Measurements from ENCODE around the gene SBF2.

Gene SBF2

DNA sequence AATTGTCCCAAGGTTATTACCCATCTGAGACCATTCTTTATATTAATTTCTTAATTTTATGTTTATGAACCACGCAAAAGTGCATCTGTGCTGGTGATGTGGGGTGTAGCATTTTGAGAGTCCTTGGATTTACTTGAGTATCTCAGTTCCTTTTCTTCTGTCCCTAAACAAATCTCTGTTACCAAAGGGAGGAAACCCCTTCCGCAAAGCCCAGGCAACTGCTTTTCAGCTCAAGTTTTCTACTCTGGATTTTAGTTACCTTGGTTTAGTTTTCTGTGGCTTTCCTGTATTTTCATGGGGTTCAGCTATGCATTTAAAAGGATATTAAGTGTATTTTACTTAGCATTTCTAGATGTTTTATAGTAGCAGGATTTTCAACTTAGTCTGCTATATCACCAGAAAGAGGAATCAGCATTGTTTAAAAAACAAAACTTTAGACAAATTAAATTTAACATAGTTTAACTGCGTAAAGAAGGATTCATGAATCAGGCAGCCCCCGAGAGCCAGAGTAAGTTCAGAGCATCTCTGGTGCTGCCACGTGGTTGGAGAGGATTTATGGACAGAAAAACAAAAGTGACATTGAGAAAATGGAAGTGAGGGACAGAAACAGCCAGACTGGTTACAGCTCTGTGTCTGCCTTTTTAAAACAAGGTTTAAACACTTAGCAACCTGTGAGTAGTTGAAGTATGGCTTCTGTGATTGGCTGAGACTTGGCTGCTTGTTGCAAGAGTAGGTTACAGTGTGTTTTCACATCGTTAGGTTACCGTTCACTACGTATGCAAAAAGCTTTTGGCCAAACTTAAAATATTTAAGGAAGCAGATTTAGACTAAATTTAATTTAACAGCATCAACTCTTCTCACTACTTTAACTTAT is 20.4 kb upstream of the SBF2 start:
- Histone ChIP-seq H3K4me1 (ENCODE audit: insufficient read depth, low read length) (peaks cover 29% of the 10 kb centered on the region), H3K36me3 (ENCODE audit: insufficient read depth, low read length) (no peaks in the 10 kb centered on the region), H3K27me3 (ENCODE audit: control insufficient read depth in 1 of 2, insufficient read depth in 2 of 2, low read length in 2 of 2) (no peaks in the 10 kb centered on the region), H3K9ac (ENCODE audit: low read length) (no peak overlapping the region), H3K4me3 (ENCODE audit: low read depth in 1 of 2, low read length in 2 of 2) (no peak overlapping the region), H3K9me3 (ENCODE audit: low read length) (no peaks in the 10 kb centered on the region), H3K27ac (ENCODE audit: low read depth, low read length) (no peak overlapping the region)

DNA sequence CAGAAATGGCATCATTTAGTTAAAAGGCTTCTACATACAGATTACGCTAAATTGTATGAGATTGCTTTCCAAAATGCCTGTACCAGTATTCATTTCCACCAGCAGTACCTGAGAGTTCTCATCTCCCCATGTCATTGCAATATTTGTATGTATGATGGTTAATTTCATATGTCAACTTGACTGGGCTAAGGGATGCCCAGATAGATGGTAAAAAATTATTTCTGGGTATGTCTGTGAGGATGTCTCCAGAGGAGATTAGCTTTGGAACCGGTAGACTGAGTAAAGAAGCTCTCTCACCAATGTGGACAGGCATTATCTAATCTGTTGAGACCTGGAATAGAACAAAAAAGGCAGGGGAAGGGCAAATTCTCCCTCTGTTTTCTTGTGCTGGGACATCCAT is 17.8 kb upstream of the SBF2 start:
- Histone ChIP-seq H3K27ac (ENCODE audit: low read depth, low read length) (no peak overlapping the region), H3K4me1 (ENCODE audit: insufficient read depth, low read length) (peaks cover 31% of the 10 kb centered on the region), H3K36me3 (ENCODE audit: insufficient read depth, low read length) (no peaks in the 10 kb centered on the region), H3K4me3 (ENCODE audit: low read depth in 1 of 2, low read length in 2 of 2) (no peak overlapping the region), H3K9me3 (ENCODE audit: low read length) (no peaks in the 10 kb centered on the region), H3K27me3 (ENCODE audit: control insufficient read depth in 1 of 2, insufficient read depth in 2 of 2, low read length in 2 of 2) (no peaks in the 10 kb centered on the region), H3K9ac (ENCODE audit: low read length) (no peak overlapping the region)

DNA sequence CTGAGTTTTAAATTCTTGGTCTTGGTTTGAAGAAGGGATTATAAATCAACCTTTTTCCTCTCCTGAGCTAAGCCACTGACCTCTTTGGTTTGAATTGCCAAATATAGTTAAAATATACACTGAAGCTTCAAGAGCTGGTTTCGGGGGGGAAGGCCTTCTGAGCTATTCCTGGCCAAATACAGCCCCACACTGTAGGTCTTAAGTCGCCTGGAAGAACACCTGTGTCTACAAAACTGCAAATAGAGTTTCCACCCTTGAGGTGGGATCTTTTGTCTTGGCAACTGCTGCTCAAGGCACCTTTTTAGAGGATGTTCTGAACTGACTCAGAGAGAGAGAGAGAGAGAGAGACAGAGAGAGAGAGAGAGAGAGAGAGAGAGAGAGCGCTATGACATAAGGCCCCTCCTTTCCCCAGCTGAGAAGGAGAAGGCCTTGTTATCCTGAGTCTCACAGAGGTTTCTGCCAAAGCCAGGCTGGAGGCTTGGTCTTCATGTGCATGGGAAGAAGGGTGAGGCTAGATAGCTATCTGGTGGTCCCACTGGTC is 16.4 kb upstream of the SBF2 start:
- no peaks in the 10 kb centered on the region for H3K9me3 ChIP-seq (ENCODE audit: low read length)
- H3K27me3 ChIP-seq (ENCODE audit: control insufficient read depth in 1 of 2, insufficient read depth in 2 of 2, low read length in 2 of 2): no peaks in the 10 kb centered on the region
- no peaks in the 10 kb centered on the region for H3K36me3 ChIP-seq (ENCODE audit: insufficient read depth, low read length)
- H3K27ac ChIP-seq (ENCODE audit: low read depth, low read length): no peak overlapping the region
- H3K4me3 ChIP-seq (ENCODE audit: low read depth in 1 of 2, low read length in 2 of 2): no peak overlapping the region
- no peak overlapping the region for H3K9ac ChIP-seq (ENCODE audit: low read length)
- H3K4me1 ChIP-seq (ENCODE audit: insufficient read depth, low read length): peaks cover 30% of the 10 kb centered on the region

DNA sequence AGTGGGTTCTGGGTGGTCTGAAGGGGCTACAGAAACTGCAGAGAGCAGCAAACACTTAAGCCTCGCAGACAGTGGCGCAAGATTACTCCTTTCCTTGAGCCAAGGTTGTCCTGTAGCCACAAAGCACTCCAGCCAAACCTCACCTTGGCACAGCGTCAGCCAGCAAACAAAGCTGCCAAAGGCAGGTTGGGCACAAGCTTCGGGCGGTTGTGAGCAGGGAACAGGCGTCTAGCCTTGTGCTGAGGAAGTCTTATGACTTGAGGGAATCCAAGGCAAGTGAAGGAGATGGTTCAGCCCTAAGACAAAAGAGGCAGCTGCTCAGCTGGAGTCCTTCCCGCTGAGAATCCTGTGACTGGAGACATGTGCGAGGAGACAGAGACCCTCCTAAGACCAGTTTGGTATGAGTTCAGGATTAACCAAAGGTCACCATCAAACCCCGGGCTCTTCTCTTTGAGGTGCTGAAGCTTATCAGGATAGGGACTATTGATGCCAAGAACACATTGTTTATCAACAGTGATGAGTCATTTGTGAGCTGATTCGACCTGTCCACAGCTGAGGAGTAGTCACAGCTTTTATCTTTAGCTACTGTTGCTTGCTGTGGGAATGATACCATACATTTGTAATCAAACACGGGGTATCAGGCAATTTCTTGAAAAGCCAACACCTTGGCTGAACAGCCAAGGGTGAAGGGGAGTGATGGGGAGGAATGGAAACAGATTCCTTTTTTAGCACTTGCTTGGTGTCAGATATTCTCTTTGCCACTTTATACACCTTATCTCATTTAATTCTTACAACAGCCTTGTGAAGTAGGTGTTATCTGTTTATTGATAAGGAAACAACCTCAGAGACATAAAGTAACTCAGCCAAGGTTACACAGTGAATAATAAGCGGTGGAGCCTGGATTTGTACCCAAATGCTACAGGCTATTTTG is 15.4 kb upstream of the SBF2 start:
- Histone ChIP-seq H3K27me3 (ENCODE audit: control insufficient read depth in 1 of 2, insufficient read depth in 2 of 2, low read length in 2 of 2) (no peaks in the 10 kb centered on the region), H3K9ac (ENCODE audit: low read length) (no peak overlapping the region), H3K4me1 (ENCODE audit: insufficient read depth, low read length) (peaks cover 30% of the 10 kb centered on the region), H3K27ac (ENCODE audit: low read depth, low read length) (peak overlapping the region; percentile 82), H3K9me3 (ENCODE audit: low read length) (no peaks in the 10 kb centered on the region), H3K4me3 (ENCODE audit: low read depth in 1 of 2, low read length in 2 of 2) (no peak overlapping the region), H3K36me3 (ENCODE audit: insufficient read depth, low read length) (no peaks in the 10 kb centered on the region)

DNA sequence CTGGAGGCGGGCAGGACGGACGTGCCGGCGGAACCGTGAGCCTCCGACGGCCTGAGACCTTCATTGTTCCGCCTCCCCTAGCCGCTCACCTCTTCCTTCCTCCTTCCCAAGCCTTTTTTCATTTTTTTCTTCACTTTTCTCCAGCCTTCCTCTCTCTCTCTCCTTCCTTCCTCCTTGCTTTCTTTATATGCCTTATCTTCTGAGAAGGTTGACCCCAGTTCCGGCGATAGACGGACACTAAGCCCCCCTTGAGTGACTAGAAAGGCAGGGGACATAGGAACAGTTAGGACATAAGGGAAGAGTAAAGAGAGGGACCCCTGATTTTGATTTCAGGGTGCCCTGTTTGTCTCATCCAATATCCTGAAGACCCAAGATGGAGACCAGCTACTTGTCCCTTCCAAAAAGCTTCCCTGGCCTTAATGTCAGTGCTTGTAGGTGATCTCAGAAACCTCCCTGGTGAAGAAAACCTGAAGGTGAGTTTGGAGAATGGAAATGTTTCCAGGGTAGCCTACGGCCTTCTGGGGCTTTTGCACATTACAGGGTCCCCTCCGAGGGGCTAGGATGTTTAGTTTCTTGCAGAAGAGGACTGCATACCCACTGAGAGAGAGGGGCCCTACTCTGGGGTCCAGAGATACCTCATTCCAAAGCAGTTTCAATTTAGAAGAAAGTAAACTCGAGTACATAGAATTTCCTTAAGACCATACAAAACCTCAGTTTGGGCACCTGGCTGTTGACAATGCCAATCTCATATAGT is 14.4 kb upstream of the SBF2 start:
- peak overlapping the region; percentile 52 to 85 for H3K4me3 ChIP-seq (ENCODE audit: low read depth in 1 of 2, low read length in 2 of 2)
- H3K4me1 ChIP-seq (ENCODE audit: insufficient read depth, low read length): peaks cover 40% of the 10 kb centered on the region
- peak overlapping the region; percentile 82 for H3K27ac ChIP-seq (ENCODE audit: low read depth, low read length)
- no peak overlapping the region for H3K9ac ChIP-seq (ENCODE audit: low read length)
- H3K36me3 ChIP-seq (ENCODE audit: insufficient read depth, low read length): no peaks in the 10 kb centered on the region
- no peaks in the 10 kb centered on the region for H3K27me3 ChIP-seq (ENCODE audit: control insufficient read depth in 1 of 2, insufficient read depth in 2 of 2, low read length in 2 of 2)
- no peaks in the 10 kb centered on the region for H3K9me3 ChIP-seq (ENCODE audit: low read length)

DNA sequence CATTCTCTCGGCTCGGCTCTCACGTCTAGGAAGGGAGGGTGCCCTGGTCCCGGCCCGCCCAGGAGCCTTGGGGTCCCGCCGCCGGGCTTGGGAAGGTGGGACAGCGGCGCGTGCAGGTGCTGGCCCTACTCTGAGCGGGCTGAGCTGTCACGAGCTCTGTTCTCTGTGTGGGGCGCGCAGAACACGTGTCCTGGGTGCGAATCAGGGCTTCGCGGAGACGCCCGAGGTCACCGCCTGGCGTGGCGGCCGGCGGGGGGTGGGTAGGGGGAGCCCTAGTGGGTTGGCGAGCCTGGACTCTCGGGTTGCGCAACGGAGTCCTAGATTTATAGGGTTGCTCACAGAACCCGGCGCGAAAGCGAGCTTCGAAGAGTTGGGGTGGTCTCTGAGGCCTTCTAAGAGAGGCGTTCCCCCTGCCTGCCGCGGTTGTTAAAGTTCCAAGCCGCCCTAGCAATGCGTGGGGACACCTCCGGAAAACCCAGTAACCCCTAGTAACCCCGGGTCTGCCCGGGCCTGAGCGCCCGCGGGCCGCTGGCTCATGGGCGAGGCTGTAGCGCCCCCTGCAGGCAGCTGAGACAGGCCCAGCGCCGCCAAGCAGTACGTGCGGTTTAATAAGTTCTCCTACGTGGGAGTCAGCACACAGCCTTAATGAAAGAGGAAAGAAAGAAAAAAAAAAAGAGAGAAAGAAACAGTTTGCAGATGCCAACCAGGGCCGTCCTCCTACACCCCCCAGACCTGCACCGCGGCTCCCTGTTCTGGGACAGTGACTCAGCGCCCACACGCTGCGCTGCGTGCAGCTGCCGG is 13.6 kb upstream of the SBF2 start:
- no peaks in the 10 kb centered on the region for H3K36me3 ChIP-seq (ENCODE audit: insufficient read depth, low read length)
- no peaks in the 10 kb centered on the region for H3K9me3 ChIP-seq (ENCODE audit: low read length)
- no peaks in the 10 kb centered on the region for H3K27me3 ChIP-seq (ENCODE audit: control insufficient read depth in 1 of 2, insufficient read depth in 2 of 2, low read length in 2 of 2)
- peak overlapping the region; percentile 98 for H3K9ac ChIP-seq (ENCODE audit: low read length)
- peak overlapping the region; percentile 82 for H3K27ac ChIP-seq (ENCODE audit: low read depth, low read length)
- peak overlapping the region; percentile 52 to 85 for H3K4me3 ChIP-seq (ENCODE audit: low read depth in 1 of 2, low read length in 2 of 2)
- H3K4me1 ChIP-seq (ENCODE audit: insufficient read depth, low read length): peaks cover 41% of the 10 kb centered on the region

DNA sequence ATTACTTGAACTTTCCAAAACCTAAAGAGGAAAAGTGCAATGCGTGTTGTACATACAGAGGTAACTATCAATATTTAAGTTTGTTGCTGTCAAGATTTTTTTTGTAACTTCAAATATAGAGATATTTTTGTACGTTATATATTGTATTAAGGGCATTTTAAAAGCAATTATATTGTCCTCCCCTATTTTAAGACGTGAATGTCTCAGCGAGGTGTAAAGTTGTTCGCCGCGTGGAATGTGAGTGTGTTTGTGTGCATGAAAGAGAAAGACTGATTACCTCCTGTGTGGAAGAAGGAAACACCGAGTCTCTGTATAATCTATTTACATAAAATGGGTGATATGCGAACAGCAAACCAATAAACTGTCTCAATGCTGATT is 13.0 kb upstream of the SBF2 start:
- peaks cover 45% of the 10 kb centered on the region for H3K4me1 ChIP-seq (ENCODE audit: insufficient read depth, low read length)
- peak overlapping the region; percentile 98 for H3K9ac ChIP-seq (ENCODE audit: low read length)
- H3K9me3 ChIP-seq (ENCODE audit: low read length): no peaks in the 10 kb centered on the region
- H3K27me3 ChIP-seq (ENCODE audit: control insufficient read depth in 1 of 2, insufficient read depth in 2 of 2, low read length in 2 of 2): no peaks in the 10 kb centered on the region
- peak overlapping the region; percentile 52 to 85 for H3K4me3 ChIP-seq (ENCODE audit: low read depth in 1 of 2, low read length in 2 of 2)
- peak overlapping the region; percentile 82 for H3K27ac ChIP-seq (ENCODE audit: low read depth, low read length)
- no peaks in the 10 kb centered on the region for H3K36me3 ChIP-seq (ENCODE audit: insufficient read depth, low read length)

DNA sequence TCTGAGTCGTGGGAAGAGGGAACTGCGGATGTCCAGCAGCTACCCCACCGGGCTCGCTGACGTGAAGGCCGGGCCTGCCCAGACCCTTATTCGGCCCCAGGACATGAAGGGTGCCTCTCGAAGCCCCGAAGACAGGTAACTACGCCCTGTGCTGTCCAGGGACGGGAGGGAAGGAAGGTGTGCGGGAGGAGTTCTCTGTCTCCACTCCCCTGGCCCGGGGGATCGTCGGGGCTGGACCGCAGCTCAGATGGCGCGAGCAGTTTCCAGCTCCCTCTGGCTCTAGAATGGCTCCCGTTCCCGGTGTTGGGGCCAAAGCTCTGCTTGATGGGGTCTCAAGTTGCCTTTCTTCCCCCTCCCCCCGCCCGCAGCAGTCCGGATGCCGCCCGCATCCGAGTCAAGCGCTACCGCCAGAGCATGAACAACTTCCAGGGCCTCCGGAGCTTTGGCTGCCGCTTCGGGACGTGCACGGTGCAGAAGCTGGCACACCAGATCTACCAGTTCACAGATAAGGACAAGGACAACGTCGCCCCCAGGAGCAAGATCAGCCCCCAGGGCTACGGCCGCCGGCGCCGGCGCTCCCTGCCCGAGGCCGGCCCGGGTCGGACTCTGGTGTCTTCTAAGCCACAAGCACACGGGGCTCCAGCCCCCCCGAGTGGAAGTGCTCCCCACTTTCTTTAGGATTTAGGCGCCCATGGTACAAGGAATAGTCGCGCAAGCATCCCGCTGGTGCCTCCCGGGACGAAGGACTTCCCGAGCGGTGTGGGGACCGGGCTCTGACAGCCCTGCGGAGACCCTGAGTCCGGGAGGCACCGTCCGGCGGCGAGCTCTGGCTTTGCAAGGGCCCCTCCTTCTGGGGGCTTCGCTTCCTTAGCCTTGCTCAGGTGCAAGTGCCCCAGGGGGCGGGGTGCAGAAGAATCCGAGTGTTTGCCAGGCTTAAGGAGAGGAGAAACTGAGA is 12.2 kb upstream of the SBF2 start:
- Histone ChIP-seq H3K9ac (ENCODE audit: low read length) (peak overlapping the region; percentile 98), H3K27ac (ENCODE audit: low read depth, low read length) (peak overlapping the region; percentile 94), H3K4me1 (ENCODE audit: insufficient read depth, low read length) (peaks cover 46% of the 10 kb centered on the region), H3K36me3 (ENCODE audit: insufficient read depth, low read length) (no peaks in the 10 kb centered on the region), H3K4me3 (ENCODE audit: low read depth in 1 of 2, low read length in 2 of 2) (peak overlapping the region; percentile 78 to 85), H3K27me3 (ENCODE audit: control insufficient read depth in 1 of 2, insufficient read depth in 2 of 2, low read length in 2 of 2) (no peaks in the 10 kb centered on the region), H3K9me3 (ENCODE audit: low read length) (no peaks in the 10 kb centered on the region)

DNA sequence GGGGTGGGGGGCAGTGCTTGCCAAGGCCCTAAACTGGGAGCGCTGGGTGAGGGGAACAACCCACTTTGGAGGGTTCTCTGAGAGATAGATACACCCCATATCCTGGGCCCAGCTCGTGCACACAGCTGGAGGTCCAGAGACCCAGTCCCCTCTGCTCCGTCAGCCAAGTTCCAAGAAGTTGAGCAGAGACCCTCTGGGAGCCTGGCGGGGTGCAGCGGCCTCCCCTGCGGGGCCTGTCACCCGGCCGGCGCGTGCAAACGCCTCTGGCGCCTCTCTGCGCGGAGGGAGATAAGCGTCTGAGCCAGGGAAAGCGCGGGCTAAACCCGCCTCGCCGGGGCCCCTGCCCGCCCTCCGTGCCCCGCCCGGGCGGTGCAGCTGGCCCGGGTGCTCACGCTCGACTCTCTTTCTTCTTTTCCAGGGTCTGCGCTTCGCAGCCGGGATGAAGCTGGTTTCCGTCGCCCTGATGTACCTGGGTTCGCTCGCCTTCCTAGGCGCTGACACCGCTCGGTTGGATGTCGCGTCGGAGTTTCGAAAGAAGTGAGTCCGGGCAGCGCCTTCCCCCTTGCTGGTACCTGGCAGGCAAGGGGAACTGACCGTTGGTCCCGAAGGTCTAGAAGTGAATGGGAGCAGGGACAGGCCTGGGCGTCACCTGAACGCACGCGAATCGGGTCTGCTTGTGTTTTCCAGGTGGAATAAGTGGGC is 11.4 kb upstream of the SBF2 start:
- Histone ChIP-seq H3K9ac (ENCODE audit: low read length) (peak overlapping the region; percentile 98), H3K27me3 (ENCODE audit: control insufficient read depth in 1 of 2, insufficient read depth in 2 of 2, low read length in 2 of 2) (no peaks in the 10 kb centered on the region), H3K27ac (ENCODE audit: low read depth, low read length) (peak overlapping the region; percentile 94), H3K4me3 (ENCODE audit: low read depth in 1 of 2, low read length in 2 of 2) (peak overlapping the region; percentile 78 to 85), H3K36me3 (ENCODE audit: insufficient read depth, low read length) (no peaks in the 10 kb centered on the region), H3K9me3 (ENCODE audit: low read length) (no peaks in the 10 kb centered on the region), H3K4me1 (ENCODE audit: insufficient read depth, low read length) (peaks cover 45% of the 10 kb centered on the region)

Data from muscle layer of colon (tissue), 2 donors.